Activated CD4-positive, alpha-beta T cell treated with anti-CD3 and anti-CD28 coated beads for 48 hours (primary cell): ENCODE data around the gene ITGB7.
"Not testable (repeated sequence)": the region's sequence is repeated elsewhere in the genome, so short reads cannot be mapped to it uniquely, and the experiment has no call there.

ENCODE experiments used
- DNase-seq: peaks from one replicate; pipeline ENCODE4 v3.0.0-alpha.2; 2020

Gene ITGB7

DNA sequence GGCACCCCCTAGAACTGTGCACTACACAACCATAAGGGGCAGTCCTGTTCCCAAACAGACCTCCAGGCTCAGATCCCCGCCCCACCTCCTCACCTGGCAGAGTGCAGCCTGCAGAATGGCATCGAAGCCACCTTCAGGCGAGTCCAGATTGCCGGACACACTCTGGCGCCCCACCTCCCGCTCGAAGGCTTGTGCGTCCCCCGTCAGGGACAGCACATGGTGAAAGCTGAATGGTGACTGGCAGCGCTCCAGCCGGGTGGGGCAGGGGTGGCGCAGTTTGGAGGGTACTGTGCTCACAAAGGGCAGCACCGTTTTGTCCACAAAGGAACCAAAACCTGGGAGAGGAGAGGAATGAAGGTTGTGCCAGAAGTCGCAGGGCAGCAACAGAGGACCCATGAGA is 10.6 kb downstream of the ITGB7 start:
- DNase-seq, result no peak

DNA sequence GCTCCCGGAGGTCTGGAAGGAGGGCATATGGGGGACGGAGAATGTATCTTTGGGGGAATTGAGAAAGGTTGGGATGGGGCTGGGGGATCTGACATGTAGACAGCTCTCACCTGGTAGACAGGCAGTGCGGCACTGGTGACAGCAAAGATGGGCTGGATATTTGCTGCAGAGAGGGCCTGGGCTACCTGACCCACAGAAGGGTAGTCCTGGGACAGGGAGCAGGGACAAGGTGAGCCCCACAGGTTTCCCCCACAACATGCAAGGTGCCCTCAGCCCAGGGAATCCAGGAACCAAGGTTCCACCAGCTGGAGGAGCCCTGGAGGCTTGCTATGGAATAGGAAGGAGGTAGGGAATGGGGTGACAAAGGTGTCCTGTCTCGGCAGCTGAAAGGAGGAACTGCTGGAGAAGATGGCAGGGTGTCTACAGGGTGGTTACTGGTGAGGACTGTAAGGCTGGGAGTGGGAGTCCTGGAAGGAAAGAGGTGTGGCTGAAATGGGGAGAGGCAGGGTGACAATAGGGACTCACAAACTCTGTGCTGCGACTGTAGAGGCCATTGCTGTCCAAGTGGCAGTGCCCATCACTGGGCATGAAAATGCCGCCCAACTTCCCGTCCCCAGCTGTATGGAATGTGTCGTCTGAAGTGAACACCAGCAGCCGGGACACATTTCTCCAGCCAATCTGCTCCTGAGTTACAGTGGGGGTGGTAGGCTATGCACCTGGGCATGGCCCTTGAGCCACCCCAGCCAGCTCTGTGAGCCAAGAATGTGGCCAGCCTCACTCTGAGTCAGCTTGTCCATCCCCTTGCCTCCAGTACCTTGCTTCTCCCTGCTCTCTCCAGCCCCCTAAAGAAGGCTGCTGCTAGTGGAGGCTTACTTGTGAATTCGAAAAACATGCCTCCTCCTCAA is 11.3 kb downstream of the ITGB7 start:
- no peak for DNase-seq

DNA sequence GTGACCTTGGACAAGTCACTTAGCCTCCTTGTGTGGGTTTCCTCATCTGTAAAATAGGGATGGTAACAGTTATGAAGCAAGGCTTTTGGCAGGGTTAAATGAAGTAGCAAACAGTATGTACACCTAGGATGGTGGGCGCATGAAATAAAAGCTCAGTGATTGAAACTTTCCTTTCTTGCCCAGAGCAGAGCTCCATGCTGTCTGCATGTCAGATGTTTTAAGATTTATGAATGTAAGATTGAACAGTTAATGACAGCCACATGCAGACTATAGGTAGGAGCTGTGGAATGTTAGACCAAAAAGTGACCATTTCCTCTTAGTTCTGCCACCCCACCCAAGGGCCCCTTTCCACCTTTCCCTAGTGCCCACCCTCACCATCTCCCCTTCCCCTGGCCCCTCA is 12.1 kb downstream of the ITGB7 start:
- no peak for DNase-seq

DNA sequence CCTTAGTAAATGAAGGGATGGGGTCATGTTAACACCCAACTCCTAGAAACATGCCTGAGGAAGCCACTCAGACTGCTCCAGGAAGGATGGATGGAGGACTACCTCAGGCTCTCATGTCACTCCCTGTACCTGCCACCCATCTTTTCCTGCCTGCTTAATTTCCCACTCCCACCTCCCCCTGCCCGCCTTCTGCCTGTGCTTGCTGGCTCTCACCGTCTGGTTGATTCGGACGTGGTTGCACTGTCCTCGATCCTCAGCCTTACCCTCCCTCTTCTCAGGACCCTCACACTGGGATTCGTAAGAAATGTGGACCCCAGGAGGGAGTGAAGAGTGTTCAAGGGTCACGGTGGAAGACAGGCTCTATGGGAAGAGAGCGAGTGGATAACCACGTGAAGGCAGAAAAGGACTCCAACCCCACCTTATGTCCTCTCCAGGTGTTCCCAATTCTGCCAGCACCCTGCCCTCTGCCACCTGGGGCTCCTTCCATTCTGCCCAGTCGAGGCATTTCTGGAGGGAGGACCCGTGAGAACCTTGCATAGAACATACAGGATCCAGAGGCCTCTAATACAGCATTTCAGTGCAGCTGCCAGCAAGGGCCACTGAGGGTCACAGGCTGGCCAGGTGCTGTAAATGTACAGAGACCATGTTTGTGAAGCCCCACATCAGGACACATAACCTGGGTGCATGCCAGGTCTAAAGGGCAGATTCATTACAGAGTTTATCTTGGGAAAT is 12.9 kb downstream of the ITGB7 start:
- no peak for DNase-seq

DNA sequence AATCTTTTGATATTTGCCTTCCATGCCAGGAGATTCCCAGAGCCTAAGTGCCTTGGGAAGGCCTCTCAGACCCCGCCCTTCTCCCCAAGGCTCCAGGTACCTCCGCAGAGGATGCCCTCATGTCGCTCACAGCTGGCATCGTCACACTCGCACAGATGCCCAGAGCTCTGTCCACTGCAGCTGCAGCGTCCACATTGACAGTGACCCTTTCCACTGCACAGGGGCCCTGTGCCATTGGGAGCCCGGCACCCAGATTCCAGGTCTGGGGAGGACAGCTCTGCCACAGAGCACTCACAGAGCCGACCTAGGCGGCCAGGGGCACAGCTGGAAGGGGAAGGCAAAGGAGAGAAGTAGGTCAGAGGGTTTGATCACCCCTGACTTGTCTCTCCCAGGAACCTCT is 14.0 kb downstream of the ITGB7 start:
- no peak for DNase-seq

DNA sequence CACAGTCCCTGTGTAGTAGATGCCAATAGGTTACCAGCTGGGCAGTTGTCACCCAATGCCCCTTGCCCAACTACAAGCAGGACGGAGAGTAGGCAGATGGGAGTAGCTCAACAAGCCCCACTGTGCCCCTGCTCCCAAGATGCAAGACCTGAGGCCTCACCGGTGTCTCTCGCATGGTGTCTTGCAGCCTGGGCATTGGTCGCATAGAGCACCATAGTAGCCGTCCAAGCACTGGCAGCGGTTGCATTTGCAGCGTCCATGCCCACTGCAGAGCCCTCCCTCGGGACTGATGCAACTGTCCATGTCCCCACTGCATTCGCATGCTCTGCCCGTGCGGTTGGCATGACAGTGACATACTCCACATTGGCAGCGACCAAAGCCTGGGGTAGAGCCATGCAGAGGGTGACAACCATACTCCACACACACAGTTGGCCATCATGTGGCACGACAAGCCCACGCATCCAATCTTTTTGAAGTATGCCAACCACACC is 14.5 kb downstream of the ITGB7 start:
- no peak for DNase-seq

DNA sequence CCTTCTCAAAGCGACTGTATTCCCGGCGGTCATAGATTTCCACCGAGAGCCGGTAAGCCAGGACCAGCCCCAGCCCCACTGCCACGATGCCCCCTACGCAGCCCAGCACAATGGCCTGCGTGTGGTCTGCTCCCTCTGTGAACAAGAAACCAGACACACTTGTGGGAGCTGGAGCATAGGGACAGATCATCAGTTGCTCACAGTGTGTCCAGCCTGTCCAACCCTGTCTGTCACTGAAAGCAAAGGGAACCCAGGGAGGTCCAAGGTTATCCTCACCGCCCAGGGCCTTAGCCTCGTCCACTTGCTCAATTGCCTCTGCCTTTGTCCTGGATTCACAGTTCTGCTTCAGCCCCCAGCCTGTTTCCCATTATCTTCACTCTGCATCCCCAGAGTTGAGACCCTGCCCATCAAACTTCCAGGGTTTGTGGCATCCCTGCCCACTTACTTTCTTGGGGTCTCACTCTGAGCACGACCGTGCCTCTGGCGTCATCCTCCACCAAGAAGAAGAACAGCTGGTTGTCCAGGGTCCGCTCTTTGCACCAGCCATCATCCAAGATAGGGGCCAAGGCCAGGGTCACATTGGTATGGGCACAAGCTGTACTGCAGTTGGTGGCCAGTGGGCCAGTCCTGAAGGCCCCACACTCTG is 15.0 kb downstream of the ITGB7 start:
- DNase-seq, result no peak

DNA sequence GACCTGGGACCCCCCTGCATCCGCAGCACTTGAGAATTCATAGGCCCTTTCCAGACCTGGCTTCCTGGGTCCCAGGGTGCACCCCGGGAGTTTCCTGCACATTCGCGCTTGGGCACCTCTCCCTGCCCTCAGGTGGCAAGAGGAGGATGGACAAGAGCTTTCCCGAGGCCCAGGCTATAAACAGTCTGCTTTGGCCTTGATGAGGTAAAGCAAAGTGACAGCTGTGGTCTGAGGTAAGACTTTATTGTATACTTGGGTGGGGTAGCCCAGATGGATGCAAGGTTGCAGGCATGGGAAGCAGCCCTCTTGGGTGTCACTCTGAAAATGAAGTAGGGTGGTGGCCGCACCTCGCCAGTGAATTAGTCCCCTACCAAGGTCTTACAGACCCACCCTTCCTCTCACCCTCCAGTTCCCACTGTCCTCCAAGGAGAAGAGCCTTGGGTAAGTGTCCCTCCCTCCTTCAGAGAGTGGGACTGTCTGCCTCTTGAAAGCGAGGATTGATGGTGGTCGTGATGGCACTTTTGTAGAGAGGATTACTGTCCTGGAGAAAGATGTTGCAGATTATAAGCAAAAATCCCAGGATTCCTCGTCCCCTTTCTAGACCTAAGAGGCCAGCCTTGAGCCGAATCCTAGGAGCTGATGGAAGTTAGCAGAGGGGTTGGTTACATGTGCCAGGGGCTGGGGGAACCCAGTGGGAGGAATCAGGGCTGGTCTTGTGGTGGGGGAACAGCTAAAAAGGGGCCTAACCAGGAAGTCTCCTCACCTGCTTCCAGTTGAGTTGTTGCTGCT is 15.8 kb downstream of the ITGB7 start:
- DNase-seq, result no peak

DNA sequence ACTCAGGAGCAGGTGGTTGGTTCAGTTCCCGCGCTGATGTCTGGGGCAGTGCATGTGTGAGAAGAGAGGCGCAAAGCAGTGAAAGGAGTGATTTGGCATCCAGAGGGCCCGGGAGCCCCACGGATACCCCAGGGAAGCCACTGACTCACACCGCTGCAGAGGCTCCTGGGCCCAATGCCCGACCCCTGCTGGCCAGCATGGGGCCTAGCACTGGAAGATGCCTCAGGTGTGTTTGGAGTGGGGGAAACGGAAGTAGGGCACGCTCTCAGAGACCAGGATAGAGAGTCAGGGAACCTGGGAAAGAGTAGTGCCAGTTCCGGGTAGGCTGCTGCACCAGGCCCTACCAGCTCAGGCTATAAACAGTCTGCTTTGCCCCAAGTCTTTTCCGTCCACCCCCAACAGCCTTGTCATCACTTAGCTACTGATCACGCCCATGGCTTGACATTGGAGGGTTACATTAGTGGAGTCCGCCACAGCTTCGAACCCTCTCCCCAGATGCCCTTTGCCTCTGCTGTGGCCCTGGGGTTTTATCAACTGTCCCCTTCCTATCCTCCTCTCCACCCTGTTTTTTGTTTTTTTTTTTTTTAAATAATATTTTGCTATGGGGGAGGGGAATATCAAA is 16.8 kb downstream of the ITGB7 start:
- DNase-seq, result peak; percentile 64

DNA sequence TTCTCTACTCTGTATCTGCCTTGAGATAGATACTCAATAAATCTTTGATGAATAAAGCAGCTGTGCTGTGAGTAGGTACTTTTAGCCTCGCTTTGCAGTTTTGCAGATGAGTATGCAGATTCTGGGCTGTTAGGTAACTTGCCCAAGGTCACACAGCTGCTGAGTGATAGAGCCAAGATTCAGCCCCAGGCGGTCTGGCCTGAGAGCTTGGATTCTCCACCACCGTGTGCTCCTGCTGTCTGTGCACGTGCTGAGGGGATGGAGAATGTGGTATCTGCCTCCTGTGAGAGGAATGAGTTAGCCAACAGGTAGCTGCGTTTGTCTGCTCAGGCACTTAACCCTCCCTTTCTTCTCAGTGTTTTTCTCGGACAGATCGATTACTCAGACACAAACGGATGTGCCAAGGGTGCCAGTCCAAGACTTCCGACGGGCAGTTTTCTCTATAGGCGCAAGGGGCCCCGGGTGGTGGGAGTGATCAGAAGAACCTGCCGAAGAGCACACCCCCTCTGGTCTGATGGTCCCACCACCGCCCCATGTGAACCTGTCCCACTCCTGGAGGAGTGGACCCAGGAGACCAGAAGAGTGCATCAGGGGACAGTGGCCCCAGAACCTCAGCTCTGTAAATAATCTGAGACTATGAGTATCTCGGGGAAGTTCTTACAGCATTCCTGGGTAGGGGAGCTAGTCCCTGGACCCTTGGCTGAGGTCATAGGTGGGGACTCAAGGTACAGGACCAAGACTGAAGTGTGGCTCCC is 19.7 kb downstream of the ITGB7 start:
- no peak for DNase-seq

DNA sequence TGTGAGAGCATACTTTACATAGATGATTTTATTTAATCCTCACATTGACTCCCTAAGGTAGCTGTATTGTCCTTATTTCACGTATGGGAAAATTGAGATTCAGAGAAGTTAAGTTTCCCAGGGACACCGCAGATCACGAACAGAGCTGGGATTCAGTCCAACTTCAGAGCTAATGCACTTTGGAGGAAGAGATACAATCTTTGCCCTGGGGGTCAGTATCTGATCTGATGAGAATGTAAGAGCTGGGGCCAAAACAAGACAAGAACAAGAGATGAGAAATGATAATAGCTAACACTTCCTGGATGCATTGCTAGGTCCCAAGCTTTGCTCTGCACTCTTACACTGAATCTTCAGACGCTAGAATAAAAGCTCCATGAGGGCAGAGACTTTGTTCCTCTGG is 20.3 kb downstream of the ITGB7 start:
- DNase-seq, result no peak

DNA sequence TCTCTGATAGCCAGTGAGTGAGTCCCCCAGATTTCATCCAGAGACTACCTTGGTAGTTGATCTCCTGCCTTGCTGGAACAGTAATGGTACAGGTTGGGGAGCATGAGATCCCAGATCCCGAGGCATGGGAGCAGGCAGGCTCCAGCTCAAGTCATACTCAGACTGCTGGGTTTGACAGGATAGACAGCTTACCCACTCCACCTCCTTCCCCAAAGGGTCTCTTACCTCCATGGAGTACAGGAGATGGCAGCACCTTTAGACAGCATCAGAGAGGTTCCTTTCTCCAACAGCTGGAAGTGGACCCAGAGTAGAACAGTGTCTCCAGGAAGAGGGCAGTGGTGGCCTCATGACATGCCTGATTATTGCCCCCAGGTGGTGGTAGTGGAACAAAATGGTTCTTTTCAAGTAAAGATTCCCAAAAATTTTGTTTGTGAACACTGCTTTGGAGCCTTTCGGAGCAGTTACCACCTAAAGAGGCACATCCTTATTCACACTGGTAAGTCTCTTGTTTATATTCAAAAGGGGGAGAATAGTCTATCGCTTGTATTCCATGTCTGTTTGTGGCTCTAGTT is 21.4 kb downstream of the ITGB7 start:
- no peak for DNase-seq

DNA sequence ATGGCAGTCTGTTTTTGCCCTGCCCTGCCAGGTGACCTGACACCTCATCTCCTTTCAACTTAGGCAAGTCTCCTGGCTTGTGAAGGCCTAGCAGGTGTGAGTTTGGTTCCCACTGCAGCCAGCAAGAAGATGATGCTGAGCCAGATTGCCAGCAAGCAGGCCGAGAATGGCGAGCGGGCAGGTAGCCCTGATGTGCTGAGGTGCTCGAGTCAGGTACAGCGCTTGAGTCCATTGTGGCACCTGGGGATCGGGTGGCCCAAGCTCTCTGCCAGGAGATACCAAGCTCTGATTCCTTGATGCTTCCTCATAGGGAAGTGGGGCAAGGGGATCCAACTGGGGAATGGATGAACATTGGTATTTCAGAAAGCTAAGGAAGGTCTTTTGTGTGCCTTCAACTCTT is 22.2 kb downstream of the ITGB7 start:
- DNase-seq, result no peak

DNA sequence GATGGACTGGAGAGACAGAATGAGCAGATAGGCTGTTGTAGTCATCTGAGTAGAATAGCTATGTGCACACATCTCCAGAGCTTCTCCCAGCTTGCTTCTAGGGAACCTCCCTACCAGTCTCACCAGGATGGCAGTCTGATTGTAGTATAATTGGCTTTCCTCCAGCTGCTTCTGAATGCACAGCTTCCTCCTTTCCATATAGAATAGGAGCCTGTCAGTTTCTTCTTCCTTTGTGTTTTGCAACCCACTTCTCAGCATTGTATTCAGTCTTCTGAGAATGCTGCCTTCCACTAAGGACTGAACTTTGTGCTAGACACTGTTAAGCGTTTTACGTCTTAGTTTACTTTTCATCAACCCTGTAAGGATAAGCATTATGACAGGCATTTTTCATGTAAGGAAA is 24.1 kb downstream of the ITGB7 start:
- DNase-seq, result no peak

DNA sequence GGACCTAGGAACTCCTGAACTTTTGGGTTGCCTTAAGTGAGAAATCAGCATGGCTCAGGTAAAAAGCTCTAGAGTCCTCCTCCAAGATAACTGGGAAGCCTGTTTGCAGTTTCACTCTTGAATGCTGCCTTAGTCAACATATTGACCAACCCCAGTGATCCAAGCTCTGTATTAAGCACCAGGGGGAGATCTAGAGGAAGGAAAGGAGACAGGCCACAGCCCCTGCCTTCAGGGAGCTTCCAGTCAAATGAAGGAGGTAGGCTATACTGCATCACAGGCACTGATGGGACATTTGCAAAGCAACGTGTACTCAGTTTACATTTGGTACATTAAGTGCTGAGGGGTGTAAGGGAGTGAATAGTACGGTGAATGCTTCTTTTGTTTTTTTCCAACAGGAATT is 25.1 kb downstream of the ITGB7 start:
- no peak for DNase-seq

DNA sequence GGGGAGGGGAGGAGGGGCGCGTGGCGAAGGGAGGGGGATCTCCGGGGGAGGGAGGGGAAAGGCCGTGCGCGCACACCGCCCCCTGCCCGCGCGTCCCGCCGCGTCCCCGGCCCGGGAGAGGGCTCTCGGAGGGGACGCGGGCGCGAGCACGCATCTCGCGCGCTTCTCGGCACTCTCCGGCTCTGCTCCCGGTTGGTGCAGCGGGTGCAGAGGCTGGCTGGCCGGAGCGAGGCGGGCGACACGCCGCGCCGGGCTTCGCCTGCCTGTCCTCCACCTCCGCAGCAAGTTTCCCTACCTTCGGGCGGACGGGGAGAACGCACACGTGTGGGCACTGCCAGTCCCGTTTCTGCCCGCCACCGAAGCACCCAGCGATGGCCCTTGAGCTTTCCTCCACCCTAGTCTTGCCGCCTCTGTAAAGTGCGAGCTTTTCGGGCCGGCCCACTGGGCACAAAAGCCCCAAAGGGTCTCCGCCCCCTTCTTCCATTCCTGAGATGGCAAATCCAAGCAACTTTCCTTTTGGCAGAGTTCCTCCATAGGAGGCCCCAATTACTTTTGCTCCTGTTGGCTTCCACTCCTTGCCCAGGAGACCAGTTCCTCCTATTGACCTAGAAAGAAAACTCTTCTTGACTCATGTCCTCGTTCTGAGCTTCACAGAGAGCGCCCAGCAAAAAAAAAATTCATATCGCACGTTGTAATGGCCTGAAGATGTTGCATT is 26.0 kb downstream of the ITGB7 start:
- peak; percentile 86 for DNase-seq

DNA sequence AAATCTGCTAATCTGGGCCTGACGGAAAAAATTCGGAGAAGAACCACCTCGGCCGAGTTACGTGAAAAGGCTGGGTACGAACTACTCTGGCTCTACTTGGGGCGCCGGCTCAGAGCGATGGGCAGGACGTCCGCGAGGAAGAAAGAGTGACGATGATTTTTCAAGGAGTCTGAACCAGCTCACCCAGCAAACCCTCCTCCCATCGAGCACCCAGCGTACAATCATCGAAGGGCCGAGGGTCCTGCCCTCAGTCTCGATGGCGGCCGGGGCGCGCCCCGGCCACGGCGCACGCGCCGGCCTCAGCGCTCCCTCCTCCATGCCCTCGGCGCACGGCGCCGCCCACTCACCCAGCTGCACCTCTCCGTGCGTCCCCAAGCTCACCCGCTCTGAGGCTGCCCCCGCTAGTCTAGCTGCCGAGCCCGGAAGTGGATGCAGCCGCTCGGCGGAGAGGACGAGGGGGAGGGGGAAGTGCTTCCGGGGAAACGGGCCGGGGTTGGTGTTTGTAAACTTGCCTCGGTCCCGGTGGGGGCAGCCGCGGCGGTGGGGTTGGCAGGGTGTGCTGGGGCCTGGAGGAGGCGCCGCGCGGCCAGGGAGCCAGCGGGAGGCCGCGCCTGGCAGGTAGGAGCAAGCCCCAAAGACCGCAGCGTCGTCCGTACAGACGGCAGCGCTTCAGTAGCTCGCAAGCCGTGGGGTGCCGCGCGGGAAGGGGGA is 26.7 kb downstream of the ITGB7 start, which contains the start of the genes CSAD and ZNF740:
TSS of gene CSAD (minus strand) at position 706 of the 711 bp plus-strand sequence. CDS start 7,455 bp downstream, outside the sequence.
TSS of gene ZNF740 (plus strand) at position 503 of the 711 bp plus-strand sequence. CDS start 1,262 bp downstream, outside the sequence.
- DNase-seq, result peak; percentile 99

DNA sequence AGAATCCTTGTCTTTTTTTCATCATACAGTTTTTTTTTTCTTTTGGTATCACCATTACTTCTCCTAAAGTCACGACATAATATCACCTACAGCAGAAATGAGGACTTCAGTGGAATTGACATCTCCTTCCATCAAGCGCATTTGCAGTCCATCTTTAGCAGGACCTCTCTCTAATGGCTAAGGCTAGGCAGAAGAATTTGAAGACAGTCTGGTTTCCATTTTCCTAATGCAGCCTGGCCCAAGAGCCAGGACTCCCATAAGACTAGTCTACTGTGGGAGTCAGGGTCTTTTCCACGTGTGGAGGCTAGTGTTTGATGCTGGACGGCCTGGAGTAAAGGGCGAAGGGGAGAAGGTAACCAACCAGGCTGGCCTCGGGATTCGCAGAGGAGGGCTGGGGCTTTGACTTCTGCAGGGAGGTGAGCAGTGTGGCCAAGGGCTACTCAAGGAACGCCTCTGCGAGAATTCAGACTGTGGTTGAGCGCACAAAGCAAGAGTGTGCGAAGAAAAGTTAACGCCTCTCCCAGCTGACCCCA is 27.3 kb downstream of the ITGB7 start:
- no peak for DNase-seq

DNA sequence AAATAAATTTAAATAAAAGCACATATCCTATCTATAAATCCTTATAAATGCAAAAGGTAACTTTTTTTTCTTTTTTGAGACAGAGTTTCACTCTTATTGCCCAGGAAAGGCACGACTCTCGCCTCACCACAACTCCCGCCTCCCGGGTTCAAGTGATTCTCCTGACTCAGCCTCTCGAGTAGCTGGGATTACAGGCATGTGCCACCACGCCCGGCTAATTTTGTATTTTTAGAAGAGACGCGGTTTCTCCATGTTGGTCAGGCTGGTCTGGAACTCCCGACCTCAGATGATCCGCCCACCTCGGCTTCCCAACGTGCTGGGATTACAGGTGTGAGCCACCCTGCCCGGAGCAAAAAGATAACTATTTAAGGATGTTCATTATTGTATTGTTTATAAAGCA is 28.2 kb downstream of the ITGB7 start:
- not testable (repeated sequence) for DNase-seq
